RWPE2 (cell line): ENCODE measurements around the gene PAEP.

Experiments used
- ATAC-seq: fragments of 200-7000 bp; cut with Tn5 transposase; 3 replicates; pipeline ENCODE4 v1.9.1; 2021; ENCODE audit warnings: low read depth
- DNase-seq: peaks from one replicate; pipeline ENCODE4 v3.0.0-alpha.2; 2020; ENCODE audit warnings: low spot score
- H3K27ac ChIP-seq: fragments of 450-650 bp; 2 replicates; pipeline ENCODE4 v1.5.1; 2017; ENCODE audit warnings: mild to moderate bottlenecking; ENCODE audit not compliant: poor library complexity, severe bottlenecking
- H3K27me3 ChIP-seq: fragments of 250-450 bp; sonication (Bioruptor Pico); 2 replicates; pipeline ENCODE4 v1.5.1; 2021; ENCODE audit warnings: mild to moderate bottlenecking, moderate library complexity; ENCODE audit not compliant: insufficient read depth, poor library complexity, severe bottlenecking
- H3K36me3 ChIP-seq: fragments of 250-450 bp; sonication (Bioruptor Pico); 2 replicates; pipeline ENCODE4 v1.5.1; 2020; ENCODE audit warnings: low read depth, mild to moderate bottlenecking, moderate library complexity
- H3K4me1 ChIP-seq: fragments of 250-450 bp; sonication (Bioruptor Pico); 2 replicates; pipeline ENCODE4 v1.5.1; 2021; ENCODE audit warnings: mild to moderate bottlenecking, moderate library complexity; ENCODE audit not compliant: insufficient read depth, poor library complexity, severe bottlenecking
- H3K4me3 ChIP-seq: fragments of 250-450 bp; sonication (Bioruptor Pico); 2 replicates; pipeline ENCODE4 v1.5.1; 2021; ENCODE audit warnings: mild to moderate bottlenecking, moderate library complexity; ENCODE audit not compliant: severe bottlenecking
- H3K9me3 ChIP-seq: fragments of 250-450 bp; sonication (Bioruptor Pico); 2 replicates; pipeline ENCODE4 v1.5.1; 2021; ENCODE audit warnings: mild to moderate bottlenecking, moderate library complexity; ENCODE audit not compliant: severe bottlenecking
- CTCF ChIP-seq: fragments of 450-650 bp; IDR thresholded peaks from one replicate; pipeline ENCODE4 v1.5.1; 2017; ENCODE audit warnings: mild to moderate bottlenecking, moderate library complexity; ENCODE audit not compliant: poor library complexity, severe bottlenecking

The PAEP gene

GRCh38 chr9:135522931-135523330 lies 38.6 kb upstream of the PAEP start:
- DNase-seq (peak; percentile 42), ATAC-seq (no peak)
- Histone ChIP-seq H3K36me3 (no peaks in the 10 kb centered on the region), H3K27me3 (no peaks in the 10 kb centered on the region), H3K9me3 (no peaks in the 10 kb centered on the region), H3K27ac (no peak overlapping the region), H3K4me1 (no peaks in the 10 kb centered on the region), H3K4me3 (no peak overlapping the region)
- no peak for TF ChIP-seq CTCF

DNA sequence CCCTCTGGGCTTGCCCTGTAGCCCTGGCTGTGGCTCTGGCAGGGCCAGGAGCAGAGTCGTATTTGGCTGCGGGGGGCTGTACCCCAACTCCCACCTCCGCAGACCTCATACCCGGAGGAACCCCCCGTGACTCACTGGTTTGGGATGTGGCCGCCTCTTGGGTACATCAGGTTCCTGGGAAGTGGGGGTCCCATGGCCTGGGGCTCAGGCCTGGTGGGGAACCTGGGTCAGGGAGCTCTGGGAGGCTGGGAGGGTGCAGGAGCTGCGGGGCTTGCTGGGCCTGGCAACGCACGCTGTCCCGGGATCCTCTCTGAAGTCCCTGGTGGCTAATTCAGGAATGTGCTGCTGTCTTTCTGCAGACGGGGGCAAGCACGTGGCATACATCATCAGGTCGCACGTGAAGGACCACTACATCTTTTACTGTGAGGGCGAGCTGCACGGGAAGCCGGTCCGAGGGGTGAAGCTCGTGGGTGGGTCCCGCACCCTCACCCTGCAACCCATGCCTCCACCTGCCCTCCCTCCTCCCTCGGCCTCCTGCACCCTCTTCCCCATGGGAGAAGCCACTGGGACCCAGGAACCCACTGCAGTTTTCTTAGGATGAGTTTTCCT lies 37.9 kb upstream of the PAEP start:
- ATAC-seq = no peak
- DNase-seq = peak; percentile 34
- Histone ChIP-seq H3K27ac (no peak overlapping the region), H3K4me3 (no peak overlapping the region), H3K36me3 (no peaks in the 10 kb centered on the region), H3K9me3 (no peaks in the 10 kb centered on the region), H3K27me3 (no peaks in the 10 kb centered on the region), H3K4me1 (no peaks in the 10 kb centered on the region)
- TF ChIP-seq CTCF = no peak

- peak; percentile 25 for DNase-seq
- no peak for TF ChIP-seq CTCF
These were observed 37.3 kb upstream of the PAEP start for GRCh38 chr9:135524130-135524861.

DNA sequence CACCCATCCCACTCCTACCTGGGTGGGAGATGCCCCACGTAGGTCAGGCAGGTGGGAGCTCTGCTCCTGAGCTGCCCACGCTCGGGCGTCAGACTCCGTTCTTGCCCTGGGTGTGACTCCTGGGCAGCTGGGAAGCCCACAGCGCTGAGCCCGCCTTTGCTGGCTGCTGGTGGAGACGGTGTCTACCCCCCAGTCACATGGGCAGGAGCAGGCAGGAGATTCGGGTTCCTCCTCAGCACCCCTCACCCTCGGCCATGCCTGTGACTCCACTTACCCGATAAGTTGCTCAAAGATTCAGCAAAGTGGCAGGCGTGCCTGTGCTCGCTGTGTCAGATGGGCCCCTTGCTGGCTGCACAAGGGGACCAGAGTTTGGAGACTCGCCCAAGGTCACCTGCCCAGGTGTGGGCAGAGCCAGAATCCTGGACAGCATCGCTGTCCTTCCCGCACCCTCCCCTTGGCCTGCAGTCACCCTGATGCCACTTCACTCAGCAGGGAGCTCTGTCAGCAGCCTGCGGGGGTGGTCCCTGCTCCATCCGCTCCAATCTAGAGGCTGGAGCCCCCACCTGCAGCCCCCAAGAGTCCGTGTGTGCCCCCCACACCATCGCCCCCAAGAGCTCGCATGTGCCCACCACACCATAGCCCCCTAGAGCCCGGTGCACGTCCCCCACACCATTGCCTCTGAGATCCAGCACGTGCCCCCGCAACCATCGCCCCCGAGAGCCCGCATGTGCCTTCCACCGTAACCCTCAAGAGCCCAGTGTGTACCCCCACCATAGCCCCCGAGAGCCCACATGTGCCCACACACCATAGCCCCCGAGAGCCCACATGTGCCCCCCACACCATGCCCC lies 36.1 kb upstream of the PAEP start:
- no peak for TF ChIP-seq CTCF
- ATAC-seq = no peak

More at GRCh38 chr9:135524130-135524861, 37.3 kb upstream of the PAEP start:
- no peaks in the 10 kb centered on the region for H3K4me1 ChIP-seq
- H3K27ac ChIP-seq = no peak overlapping the region
- H3K4me3 ChIP-seq = no peak overlapping the region
- H3K9me3 ChIP-seq = no peaks in the 10 kb centered on the region
- H3K36me3 ChIP-seq = no peaks in the 10 kb centered on the region
- no peaks in the 10 kb centered on the region for H3K27me3 ChIP-seq
- no peak for ATAC-seq

More for the DNA sequence above, 36.1 kb upstream of the PAEP start:
- H3K27me3 ChIP-seq = no peaks in the 10 kb centered on the region
- no peaks in the 10 kb centered on the region for H3K4me1 ChIP-seq
- peak; percentile 51 for DNase-seq
- no peak overlapping the region for H3K4me3 ChIP-seq
- H3K27ac ChIP-seq = no peak overlapping the region
- no peaks in the 10 kb centered on the region for H3K36me3 ChIP-seq
- H3K9me3 ChIP-seq = no peaks in the 10 kb centered on the region
